GM10266 (cell line): Measurements from ENCODE around the gene CHST3.

Source experiments
- DNase-seq: peaks from one replicate; pipeline ENCODE4 v3.0.0; 2012; ENCODE audit errors: extremely low spot score
- CTCF ChIP-seq: IDR thresholded peaks from 2 replicates; pipeline ENCODE4 v1.5.1; 2012; ENCODE audit warnings: mild to moderate bottlenecking, low read depth; ENCODE audit not compliant: control insufficient read depth, insufficient read depth; ENCODE audit errors: missing control alignments

CHST3 gene

GRCh38 chr10:71998840-71999194, 34.6 kb downstream of the CHST3 start:
- DNase-seq, result no peak
- TF ChIP-seq CTCF, result no peak

- TF ChIP-seq CTCF, result no peak
- DNase-seq, result no peak
These were observed 35.3 kb downstream of the CHST3 start for GRCh38 chr10:71999360-72000072.

- DNase-seq, result no peak
- no peak for TF ChIP-seq CTCF
These were observed 36.2 kb downstream of the CHST3 start for GRCh38 chr10:72000073-72001032.

GRCh38 chr10:72001033-72001395, 36.8 kb downstream of the CHST3 start:
- TF ChIP-seq CTCF, result no peak

GRCh38 chr10:72002354-72003295, 38.4 kb downstream of the CHST3 start:
- no peak for TF ChIP-seq CTCF
- no peak for DNase-seq

More at GRCh38 chr10:72001033-72001395, 36.8 kb downstream of the CHST3 start:
- DNase-seq, result no peak

GRCh38 chr10:72006026-72006425, 41.8 kb downstream of the CHST3 start:
- no peak for TF ChIP-seq CTCF
- no peak for DNase-seq
